GM18517 (cell line): ENCODE results near the gene PRDM16.

Experiments used
- ATAC-seq: cut with Tn5 transposase; IDR thresholded peaks from one replicate; pipeline ENCODE4 v1.9.1; 2021; ENCODE audit warnings: mild to moderate bottlenecking, moderate library complexity; ENCODE audit not compliant: unreplicated experiment

PRDM16 gene

DNA sequence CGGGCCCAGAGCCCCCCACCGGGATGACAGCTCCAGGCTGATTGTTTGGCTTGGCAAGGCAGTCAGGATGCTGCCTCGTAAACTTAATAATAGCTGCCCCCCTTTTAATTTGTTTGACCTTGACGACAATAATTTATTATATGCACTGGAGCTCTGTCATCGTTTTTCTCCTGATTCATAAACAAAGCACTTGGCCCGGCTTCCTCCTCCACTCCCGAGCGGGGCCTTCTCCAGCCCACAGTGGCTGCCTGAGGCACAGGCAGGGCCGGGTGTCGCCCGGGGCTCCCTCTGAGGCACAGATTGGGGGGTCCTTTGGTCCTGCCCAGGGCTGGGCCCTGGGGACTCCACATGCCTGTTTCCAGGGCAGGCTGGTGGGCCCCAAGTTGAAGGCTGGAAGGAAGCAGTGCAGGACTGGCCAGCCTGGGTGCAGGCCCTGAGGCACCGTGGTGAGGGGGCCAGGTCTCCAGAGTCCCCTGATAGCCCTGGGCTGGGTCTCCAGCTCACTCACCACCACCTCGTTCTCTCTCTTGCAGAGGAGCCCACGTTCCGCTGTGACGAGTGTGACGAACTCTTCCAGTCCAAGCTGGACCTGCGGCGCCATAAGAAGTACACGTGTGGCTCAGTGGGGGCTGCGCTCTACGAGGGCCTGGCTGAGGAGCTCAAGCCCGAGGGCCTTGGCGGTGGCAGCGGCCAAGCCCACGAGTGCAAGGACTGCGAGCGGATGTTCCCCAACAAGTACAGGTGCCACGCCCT, 333.4 kb downstream of the PRDM16 start:
- no peak for ATAC-seq

DNA sequence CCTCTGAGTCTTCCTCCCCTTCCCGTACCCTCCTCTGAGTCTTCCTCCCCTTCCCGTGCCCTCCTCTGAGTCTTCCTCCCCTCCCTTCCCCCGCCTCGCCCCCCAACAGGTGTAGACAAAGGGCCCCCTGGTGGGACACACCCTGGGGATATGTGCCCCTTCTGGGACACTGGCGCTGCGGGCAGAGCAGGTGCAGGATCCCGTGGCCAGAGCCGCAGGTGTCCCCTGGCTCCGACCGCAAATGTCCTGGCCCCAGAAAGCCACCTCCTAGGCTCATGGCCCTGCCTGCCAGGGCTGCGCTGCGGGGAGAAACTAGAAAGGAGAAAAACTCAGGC, 334.0 kb downstream of the PRDM16 start:
- ATAC-seq: no peak

DNA sequence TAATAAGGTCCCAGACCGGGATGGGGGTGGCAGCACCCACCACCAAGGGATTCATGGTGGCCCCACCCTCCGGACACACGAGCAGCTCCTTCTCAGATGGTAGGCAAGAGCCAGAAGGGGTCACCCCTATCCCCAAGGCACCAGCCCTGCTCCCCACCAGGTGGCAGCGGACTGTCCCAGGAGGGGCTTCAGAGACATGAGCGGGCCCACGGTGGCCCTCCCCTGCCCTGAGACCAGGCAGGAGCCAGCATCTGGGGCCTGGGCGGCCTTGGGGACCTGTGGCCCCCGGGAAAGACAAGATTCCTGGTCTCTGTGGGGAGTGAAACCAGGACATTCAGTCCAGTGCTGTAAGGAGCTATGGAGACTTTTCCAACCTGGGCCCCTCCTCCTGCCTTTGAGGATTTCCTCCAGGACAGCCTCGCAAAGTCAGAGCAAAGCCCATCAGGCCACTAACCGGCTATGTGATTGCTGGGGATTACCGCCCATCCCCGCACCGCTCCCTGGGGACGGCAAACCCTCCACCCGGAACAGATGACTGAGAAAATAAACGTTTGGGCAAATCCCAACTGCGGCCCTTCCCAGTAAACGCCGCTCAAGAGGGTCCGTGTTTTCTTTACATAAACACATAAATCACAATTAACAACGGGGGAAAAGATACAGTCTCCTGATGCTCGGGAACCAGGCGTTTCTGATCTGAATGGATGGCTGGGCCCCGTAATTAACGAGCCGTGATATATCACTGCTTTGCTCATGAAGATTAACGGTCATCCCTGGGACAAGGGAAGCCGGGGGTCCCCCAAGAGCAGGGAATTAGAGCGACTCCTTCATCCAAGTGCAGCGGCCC, 334.6 kb downstream of the PRDM16 start:
- no peak for ATAC-seq

DNA sequence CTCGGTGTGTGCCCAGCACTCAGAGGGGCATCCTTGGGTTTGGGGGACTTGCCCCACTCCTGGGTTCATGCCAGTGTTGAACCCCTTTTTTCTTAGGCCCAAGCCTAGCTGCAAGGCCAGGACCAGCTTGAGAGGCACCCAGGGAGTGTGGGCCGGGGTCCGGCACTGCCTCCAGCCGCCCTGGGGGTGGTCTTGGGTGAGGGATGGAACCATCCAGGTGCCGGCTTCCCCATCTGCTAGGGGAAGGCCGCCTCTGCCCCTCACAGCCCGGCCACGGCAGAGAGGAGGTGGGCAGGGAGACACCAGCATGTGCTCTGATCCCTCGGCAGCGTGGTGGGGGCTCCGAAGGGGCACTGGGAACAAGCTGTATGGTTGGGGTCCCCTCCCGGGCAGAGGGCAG, 335.3 kb downstream of the PRDM16 start:
- ATAC-seq: no peak

DNA sequence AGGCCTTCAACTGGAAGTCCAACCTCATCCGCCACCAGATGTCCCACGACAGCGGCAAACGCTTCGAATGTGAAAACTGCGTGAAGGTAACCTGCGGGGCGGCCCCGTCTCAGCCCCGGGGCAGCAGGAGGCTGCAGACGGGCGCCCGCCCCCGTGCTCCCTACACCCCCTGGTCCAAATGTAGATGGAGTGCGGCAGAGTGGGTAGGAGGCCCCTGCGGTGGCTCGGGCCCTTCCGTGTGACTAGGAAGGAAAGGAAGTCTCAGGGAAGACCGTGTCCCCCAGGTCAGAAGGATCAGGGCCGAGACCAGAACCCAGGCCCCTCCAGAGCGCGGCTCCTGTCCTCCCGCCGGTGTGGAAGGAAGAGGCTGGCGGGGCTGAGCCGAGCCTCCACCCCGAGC, 335.8 kb downstream of the PRDM16 start:
- no peak for ATAC-seq

DNA sequence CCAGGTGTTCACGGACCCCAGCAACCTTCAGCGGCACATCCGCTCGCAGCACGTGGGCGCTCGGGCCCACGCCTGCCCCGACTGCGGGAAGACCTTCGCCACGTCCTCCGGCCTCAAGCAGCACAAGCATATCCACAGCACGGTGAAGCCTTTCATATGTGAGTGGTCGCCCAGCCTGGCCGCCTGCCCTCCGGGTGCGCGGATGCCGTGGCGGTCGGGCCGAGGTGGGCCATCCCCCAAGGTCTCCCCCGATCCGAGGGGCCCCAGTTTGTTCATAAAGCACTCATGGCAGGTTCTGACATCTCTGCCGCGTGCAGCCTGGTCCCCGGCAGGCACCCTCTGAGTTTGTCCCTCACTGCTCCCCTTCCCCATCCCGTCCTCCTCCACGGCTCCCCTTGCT, 336.5 kb downstream of the PRDM16 start:
- no peak for ATAC-seq

DNA sequence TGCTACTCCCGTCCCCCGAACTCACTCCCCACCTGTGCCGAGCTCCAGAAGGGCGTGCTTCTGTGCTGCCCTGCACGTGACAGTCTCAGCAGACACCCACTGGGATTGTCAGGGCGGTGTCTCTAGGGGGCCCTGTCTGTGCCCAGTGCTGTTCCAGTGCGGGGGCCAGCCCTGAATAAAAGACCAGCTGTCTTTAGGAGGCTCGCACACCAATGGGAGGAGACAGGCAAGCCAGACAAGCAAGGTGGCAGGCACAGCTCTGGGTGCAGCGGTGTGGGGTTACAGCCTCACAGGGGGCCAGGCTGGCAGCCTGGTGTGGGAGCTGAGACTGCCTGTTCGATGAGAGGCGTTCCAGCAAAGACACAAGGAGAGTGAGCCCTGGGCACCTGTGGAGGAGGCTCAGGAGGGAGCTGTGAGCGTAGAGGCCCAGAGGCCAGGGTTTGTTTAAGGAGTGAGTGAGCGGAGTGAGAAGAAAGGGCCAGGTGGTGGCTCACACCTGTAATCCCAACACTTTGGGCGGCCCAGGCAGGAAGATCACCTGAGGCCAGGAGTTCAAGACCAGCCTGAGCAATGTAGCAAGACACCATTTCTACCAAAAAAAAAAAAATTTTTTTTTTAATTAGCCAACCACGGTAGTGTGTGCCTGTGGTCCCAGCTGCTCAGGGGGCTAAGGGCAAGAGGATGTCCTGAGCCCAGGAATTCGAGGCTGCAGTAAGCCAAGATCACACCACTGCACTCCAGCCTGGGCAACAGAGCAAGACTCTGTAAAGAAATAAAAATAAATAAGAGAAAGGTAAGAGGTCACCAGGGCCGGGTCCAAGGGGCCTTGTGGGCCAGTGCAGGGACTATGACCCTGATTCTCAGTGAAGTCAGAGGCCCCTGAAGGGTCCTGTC, 337.2 kb downstream of the PRDM16 start:
- ATAC-seq: no peak

DNA sequence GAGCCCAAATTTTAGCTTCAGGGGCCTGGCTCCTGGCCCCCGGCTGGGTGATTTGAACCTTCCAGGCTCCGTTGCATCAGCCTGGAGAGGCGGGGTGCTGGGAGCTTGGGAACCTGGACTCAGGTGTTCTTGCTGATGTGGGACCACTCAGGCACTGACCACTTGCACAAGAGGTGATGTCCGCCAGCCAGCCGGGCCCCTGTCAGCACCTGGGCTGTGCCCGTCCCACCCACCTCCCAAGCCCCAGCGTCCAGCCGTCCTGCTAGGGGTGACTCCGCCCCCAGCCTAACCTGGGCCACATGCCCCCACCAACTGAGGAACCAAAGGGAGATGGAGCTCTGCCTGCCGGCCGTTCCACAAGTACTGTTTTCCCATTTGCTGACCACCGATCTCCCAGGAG, 338.0 kb downstream of the PRDM16 start:
- no peak for ATAC-seq

DNA sequence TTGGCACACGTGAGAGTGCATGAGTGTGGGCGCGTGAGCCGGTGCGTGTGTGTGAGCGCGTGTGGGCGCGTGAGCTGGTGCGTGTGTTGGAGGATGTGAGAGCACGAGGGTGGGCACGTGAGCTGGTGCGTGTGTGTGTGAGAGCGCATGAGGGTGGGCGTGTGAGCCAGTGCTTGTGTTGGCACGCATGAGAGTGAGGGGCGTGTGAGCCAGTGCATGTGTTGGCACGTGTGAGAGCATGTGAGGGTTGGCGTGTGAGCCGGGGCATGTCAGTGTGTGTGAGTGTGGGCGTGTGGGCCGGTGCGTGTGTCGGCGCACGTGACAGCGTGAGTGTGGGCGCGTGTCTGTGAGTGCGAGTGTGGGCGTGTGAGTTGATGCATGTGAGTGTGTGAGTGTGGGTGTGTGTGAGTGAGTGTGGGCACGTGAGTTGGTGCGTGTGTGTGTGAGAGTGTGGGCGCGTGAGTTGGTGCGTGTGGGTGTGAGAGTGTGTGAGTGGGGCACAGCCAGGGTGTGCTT, 339.8 kb downstream of the PRDM16 start:
- ATAC-seq: no peak

DNA sequence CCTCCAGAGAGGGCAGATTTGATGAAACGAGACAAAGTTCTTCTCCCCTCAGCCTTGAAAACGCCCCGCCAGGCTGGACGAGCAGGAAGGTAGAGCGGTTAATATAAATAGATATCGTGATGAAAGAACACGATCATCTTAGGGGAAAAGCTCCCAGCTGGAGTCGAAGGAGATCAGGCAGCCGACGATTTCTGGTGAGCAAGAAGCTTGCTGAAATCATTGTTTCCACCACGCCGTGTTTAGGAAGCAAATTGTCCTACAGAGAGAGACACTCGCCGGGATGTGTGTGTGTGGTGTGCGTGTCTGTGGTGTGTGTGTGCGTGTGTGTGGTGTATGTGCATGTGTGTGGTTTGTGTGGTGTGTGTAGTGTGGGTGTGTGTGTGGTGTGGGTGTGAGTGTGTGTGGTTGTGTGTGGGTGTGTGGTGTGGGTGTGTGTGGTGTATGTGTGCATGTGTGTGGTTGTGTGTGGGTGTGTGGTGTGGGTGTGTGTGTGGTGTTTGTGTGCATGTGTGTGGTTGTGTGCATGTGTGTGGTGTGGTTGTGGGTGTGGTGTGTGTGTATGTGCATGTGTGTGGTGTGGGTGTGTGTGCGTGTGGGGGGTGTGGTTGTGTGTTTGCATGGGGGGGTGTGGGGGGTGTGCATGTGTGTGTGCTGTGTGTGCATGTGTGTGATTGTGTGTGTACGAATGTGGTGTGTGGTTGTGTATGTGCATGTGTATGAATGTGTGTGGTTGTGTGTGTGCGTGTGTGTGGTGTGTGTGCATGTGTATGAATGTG, 340.6 kb downstream of the PRDM16 start:
- ATAC-seq: no peak

DNA sequence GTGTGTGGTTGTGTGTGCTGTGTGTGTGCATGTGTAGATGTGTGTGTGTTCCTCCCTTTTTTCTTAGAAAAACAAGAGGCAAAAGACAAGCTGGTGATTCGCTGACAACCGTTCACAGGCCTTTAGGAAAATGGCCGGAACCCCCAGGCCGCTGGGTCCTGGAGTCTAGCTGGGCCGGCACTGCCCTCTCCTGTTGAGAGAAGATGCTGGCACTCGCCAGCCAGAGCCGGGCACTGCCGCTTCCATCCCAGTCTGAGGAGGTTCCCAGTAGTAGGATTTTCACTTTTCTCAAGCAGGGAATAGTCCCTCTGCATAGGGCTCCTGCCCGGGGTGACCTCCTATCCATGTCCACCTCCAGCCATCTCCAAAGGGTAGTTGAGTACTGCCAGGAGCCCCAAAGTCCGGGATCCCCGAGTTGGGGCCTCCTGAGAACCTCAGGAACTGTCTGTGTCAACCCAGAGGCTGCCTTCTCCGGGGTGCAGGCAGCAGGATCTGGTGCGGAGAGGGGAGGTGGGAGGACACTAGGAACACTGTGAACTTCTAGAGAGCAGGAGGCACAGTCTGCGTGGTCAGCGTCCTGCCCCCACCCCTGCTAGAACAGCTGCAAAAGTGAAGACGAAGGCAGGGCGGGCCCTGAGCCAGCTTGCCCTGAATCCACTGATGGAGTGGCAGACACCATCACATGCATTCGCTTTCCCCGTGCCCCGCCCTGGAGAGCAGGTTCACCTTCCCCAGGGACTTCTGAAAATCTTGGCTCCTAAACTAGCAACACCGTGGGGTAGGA, 341.3 kb downstream of the PRDM16 start:
- ATAC-seq: no peak

DNA sequence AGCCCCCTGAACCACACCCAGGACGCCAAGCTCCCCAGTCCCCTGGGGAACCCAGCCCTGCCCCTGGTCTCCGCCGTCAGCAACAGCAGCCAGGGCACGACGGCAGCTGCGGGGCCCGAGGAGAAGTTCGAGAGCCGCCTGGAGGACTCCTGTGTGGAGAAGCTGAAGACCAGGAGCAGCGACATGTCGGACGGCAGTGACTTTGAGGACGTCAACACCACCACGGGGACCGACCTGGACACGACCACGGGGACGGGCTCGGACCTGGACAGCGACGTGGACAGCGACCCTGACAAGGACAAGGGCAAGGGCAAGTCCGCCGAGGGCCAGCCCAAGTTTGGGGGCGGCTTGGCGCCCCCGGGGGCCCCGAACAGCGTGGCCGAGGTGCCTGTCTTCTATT, 342.8 kb downstream of the PRDM16 start:
- no peak for ATAC-seq

DNA sequence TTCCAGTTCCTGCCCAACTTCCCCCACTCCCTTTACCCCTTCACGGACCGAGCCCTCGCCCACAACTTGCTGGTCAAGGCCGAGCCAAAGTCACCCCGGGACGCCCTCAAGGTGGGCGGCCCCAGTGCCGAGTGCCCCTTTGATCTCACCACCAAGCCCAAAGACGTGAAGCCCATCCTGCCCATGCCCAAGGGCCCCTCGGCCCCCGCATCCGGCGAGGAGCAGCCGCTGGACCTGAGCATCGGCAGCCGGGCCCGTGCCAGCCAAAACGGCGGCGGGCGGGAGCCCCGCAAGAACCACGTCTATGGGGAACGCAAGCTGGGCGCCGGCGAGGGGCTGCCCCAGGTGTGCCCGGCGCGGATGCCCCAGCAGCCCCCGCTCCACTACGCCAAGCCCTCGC, 343.4 kb downstream of the PRDM16 start:
- ATAC-seq: no peak

DNA sequence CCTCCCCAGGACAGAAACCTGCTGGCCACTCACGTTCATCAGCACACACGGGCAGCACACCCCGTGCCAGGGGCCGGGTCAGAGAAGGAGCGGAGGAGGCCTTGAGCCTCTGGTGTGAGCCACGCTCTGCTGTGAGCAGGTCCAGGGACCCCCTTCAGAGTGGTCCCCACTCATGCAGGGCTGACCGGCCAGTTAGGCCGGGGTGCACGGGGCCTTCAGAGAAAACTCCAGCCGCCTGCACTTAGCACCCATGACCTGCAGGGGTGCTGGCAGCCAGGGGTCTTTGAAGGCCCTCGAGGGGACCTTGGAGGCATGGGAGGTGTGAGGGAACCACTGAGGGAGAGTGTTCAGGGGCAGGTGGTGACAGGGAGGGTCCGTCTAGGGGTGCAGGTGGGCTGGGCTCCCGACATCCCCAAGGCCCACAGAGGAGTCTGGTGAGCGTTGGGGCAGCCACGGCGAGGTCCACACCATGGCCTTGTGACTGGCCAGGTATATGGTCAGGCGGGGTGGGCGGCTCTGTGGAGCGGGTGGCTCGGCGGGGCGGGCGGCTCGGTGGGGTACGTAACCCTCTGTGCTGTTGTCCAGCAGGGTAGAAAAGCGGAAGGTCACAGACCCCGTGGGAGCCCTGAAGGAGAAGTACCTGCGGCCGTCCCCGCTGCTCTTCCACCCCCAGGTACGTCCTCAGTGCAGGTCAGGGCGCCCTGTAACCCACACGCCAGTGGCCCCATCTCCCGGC, 345.1 kb downstream of the PRDM16 start:
- ATAC-seq: no peak

DNA sequence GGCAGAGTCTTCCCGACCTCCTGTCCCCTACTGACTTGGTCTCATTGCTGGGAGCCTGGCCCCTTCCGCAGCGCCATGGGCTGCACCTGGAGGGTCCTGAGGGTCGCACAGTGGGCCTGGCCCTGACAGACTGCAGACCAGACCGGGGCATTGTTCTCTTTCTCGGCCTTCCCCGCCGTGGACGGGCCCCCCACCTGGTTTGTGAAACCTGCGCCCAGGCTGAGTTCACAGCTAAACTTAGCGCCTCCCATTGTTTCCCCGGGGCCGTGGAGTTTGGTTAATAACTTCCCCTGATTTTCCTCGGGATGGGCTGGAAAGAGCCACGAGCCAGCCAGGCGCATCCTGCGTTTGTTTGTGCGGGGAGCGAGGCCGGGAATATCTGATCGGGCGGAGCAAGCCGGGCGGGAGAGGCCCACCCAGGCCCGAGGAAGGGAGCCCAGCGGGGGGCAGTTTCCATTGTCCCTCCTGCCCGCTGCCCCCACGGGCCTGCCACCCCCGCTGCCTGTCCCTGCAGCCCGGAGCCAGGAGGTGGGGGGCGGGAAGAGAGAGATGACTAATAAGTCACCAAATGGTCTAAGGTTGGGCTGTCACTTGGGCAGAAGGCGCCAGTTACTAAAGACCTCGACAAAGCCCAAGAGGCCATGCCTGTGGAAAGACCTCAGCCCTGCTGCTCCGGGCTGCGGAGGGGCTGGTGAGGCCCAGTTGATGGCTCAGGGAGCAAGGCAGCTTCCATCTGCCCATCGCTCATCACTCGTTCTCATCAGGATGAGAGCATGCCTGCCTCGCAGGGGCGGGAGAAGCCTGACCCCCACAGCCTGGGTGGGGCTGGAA, 346.5 kb downstream of the PRDM16 start:
- ATAC-seq: no peak

DNA sequence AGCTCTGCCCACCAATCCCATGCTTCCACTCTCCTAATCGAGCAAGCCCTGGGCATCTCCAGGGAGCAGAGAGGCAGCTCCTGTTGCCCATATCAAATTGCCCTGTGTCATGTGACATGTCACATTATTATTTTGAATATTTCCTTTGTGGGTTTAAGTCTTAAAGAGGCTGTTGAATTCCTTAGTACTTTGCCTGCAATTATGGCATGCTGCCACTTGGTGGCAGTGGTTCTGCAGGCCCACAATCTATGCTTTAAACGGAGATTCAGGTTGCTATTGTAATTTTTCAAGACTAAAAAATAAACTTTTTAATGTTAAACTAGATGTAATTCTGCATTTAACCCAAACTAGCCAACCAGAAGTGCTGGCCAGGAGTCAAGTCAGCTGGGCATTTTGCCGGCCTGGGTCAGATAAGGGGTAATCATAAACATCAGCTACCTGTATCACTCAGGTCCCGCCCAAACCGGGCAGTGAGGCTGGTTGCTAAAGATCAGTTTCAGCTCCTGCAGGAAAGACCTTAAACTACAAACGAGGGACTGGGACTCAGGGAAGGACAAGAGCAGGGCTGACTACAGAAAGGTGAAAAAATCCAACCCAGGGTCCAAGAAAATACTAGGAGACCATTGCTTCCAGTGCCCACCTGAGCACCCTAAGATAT, 348.2 kb downstream of the PRDM16 start:
- ATAC-seq: no peak

DNA sequence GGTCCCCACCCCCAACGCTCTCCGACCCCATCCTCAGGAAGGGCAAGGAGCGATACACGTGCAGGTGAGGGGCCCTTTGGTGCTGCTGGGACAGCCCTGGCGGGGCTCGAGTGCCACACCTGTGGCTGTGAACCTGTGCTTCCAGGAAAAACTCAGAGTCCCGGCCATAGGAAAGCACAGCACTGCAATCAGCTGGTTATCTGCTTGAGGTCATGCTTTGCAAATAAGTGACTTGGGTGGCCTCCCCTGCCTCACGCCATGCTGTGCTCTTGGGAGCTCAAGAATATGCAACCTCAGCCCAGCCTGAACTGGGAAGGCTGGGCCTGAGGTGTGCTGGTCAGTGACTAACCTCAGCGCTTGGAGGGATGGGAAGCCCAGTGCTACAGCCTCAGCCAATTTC, 348.9 kb downstream of the PRDM16 start:
- ATAC-seq: no peak

DNA sequence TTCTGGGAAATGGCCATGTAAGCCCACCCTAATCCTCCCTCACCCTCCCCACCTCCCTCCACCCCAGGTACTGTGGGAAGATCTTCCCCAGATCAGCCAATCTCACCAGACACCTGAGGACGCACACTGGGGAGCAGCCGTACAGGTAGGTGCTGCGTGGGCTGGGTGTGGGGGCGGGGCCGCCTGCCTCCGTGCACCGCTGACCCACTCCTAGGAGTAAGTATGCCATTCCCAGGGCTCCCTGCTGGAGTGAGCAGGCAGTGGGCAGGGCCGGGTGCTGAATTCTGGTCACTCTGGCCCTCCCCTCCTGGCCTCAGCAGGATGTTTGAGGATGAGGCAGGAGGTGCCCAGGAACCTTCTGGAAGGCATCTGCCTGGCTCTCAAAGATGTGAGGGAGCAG, 349.6 kb downstream of the PRDM16 start:
- ATAC-seq: no peak
